Embryonic facial prominence (tissue), 1 donor: Measurements from ENCODE around the gene PTGDR2.

Experiments used
- DNase-seq: peaks from one replicate; pipeline ENCODE4 v3.0.0-alpha.2; 2016; ENCODE audit errors: extremely low spot score

The PTGDR2 gene

GRCh38 chr11:60858731-60859464, 3.1 kb upstream of the PTGDR2 start:
- no peak for DNase-seq

GRCh38 chr11:60858236-60858635, 2.5 kb upstream of the PTGDR2 start:
- DNase-seq = no peak

- DNase-seq = no peak
Measured at GRCh38 chr11:60857378-60858232, 1.9 kb upstream of the PTGDR2 start.

GRCh38 chr11:60854847-60855725, 664 bp downstream of the PTGDR2 start:
- DNase-seq = no peak

GRCh38 chr11:60854140-60854846, 1.5 kb downstream of the PTGDR2 start:
- no peak for DNase-seq

- no peak for DNase-seq
Measured at GRCh38 chr11:60852982-60853950, 2.5 kb downstream of the PTGDR2 start.

- DNase-seq = no peak
Measured at GRCh38 chr11:60852117-60852981, 3.4 kb downstream of the PTGDR2 start.

GRCh38 chr11:60851327-60852104, 4.2 kb downstream of the PTGDR2 start:
- no peak for DNase-seq

- no peak for DNase-seq
Measured at GRCh38 chr11:60849641-60850520, 5.9 kb downstream of the PTGDR2 start.

- no peak for DNase-seq
Measured at GRCh38 chr11:60848714-60849151, 7.0 kb downstream of the PTGDR2 start.

GRCh38 chr11:60847896-60848295, 7.9 kb downstream of the PTGDR2 start:
- DNase-seq = no peak

- DNase-seq = no peak
Measured at GRCh38 chr11:60847281-60847680, 8.5 kb downstream of the PTGDR2 start.

GRCh38 chr11:60845338-60845737, 10.4 kb downstream of the PTGDR2 start:
- DNase-seq = no peak

- no peak for DNase-seq
Measured at GRCh38 chr11:60844870-60845221, 10.9 kb downstream of the PTGDR2 start.

GRCh38 chr11:60844045-60844869, 11.5 kb downstream of the PTGDR2 start:
- no peak for DNase-seq
